CD1c-positive myeloid dendritic cell (primary cell): Measurements from ENCODE around the gene TLE3.

Source experiments
- DNase-seq: peaks from one replicate; pipeline ENCODE4 v3.0.0-alpha.2; 2016; ENCODE audit errors: extremely low spot score

TLE3 gene

DNA sequence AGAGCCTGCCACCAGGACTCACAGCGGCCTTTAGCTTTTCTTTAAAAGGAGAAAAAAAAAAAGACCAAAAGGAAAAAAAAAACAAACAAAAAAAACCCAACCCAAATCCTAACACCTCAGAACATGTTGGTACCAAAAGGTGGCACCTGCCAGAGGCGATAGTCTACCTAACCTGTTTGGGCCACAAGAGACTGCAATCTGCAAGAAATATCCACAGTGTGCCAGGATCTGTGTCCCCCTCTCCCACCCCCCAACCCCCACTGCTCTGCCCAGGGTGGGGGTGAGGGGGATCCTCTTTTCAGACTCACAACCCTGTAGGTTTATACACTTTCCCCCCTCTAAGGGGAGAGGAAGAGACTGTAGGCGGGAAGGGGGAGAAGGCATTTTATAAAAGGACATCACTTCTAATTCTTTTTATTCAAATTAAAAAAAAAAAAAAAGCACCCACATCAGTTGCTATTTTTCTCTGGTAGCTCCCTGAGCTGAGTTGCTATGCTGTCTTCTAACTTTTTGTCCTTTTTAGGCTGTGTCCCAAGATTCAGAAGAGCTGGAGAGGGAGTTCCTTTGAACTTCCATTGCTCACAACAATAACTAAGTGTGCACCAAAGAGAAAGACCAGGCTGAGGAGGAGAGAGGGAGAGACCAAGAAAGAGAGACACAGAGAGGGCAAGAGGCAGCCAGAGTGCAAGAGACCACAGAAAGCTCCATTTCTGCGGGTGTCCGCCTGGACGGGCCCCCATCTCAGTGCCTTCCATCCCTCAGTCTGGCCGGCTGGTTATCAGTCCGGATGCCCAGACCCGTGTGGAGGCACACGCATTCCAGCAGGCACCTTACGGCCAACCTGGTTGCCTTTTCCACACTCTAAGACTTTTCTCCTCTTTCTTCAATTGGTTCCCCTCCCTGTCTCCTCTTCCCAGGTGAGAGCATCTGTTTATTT, 48.9 kb downstream of the TLE3 start:
- no peak for DNase-seq

DNA sequence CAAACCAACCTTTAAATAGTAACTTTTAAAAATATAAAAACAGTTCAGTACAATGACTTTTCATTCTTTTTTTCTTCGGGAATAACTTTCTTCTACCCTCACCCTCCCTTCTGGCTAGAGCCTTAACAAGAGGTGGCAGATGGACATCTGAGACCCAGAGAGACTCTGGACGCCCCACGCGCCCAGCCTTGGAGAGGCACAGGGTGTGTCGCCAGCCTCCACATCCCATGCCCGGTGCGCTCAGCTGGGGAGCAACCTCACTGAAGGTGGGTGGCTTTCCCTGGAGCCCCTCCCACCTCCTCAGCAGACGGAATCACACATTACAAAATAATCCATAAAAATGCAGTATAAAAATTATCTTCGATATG, 49.5 kb downstream of the TLE3 start:
- DNase-seq: no peak

DNA sequence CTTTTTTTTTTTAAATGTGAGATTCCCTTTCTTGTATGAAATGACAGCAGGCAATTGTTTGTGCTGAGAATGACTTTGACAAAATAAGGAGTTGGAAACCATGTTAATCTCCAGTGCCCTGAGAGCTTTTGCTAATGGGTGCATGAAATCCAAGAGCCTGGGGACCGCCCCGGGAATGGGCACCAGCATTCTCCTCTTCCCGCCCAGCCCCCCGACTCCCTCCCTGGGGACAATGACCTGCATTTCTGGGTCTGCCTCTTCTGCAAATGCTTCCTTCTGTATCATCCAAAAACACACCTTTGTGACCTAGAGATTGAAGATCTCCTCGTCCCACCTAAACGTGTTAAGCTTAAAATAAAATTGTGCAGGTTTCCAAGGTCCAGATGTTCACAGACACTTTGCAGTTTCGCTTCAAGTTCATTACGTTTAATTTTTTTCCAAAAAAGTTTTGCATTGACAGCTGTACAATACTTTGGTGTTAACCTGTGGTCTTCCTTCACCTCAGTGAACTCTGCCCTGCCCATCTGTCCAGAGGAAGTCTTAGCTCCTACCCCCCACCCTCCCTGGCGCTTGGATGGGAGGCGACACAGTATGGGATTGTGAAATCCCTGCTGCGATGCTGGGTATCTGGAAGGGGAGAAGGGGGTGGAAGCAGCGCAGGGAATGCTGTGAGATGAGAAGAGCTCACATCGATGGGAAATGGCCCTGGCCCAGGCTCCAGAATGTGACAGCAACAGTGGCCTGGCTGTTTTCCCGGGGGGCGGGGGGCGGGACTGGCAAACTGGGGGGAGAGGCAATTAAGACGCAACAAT, 50.1 kb downstream of the TLE3 start:
- DNase-seq: no peak

DNA sequence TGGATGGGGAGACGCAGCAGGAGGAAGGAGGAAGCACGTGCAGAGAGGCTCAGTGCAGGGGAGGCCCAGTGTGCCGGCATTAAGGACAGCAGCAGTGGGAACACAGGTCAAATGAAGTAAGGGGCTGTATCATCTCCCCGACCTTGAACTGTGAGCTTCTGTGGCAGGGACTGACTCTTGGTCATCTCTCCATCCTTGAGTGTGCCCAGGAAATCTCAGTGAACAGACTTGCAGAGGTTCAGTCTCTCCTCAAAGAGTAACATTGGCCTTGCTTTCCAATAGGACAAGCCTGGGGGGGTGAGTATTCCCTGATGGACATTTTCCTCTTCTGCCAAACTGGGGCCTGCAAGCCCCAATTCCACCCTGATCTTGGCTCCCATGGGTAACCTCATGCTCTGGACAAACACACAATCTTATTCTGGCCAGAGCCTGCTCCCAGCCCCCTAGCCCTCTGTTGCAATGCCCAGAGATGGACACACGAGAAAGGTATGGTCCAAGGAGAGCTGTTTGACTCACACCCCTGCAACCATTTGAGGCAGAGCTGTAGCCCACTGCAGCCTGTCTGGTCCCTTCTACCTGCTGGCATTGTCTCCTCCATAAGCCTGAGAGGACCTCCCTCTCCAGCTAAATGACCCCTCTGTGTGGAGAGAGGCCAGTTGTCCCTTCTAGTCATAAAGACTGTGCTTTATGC, 50.9 kb downstream of the TLE3 start:
- no peak for DNase-seq

DNA sequence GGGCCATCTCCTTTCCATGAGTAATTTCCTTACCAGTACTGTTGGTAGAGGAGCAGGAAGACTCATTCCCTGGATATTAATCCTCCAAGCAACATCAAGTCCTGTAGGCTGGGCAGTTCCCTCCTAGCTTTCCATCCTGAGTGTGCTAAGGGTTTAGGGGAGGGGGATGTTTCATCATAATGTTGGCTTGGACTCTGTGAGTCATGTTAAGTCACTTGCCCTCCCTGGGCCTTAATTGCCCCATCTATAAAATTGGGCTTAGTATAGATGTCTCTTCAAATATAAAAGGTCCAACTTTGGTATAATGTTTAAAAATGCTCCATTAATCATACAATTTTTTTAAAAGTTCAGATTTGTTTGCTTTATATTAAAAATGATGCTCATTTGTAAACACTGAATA, 52.7 kb downstream of the TLE3 start:
- no peak for DNase-seq

DNA sequence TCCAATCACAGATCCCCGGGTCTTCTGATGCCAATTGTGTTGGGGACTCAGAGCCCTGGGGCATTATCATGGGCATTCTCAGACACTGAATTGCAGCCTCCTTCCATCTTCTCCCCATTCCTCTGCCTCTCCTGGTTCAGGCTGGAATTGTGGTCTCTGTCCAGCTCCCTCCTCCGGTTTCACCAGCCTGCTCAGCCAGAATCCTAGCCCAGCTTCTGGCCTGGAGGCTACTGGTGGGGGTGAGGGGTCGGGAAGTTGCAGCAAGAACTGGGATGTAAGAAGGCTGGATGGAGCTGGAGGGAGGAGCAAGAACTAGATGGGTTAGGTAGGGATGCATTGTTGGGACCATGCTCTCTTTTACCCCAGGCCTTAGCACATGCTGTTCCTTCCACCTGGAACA, 53.5 kb downstream of the TLE3 start:
- DNase-seq: no peak

DNA sequence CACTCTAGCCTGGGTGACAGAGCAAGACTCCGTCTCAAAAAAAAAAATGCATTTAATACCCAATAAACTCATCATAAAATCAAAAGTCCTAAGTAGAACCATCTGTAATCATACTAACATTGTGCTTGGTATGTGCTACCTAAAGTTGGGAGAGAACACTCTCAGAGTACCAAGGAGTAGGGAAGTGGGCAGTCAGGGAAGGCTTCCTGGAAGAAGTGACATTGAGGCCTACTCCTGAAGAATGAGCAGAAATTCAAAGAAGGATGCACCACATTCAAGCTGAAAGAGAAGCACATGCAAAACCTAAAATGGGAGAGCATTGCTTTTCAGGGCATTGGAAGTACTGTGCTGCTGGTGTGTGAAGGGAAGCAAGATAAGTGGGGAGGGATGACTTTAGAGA, 54.1 kb downstream of the TLE3 start:
- DNase-seq: no peak

DNA sequence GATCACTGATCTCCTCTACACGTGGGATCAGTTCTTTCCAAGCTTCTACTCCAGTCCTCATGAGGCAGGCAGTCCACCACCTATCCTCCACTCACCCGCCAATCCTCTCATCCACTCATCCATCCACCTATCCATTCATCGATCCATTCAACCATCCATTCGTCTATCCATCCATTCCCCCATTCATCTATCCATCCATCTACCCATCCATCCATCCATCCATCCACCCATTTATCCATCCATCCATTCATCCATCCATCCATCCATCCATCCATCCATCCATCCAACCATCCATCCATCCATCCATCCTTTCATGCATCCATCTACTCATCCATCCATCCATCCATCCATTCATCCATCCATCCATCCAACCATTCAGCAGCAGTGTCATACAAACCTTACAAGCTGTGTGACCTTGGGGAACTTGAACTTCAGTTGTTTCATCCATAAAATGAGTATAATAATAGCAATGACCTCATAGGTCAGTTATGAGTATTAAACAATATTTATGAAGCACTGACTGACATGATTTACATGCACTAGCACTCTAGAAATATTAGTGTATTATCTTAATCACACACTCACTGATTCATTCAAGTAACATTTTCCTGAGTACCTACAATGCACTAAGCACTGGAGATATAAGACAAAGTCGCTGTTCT, 55.0 kb downstream of the TLE3 start:
- DNase-seq: no peak

DNA sequence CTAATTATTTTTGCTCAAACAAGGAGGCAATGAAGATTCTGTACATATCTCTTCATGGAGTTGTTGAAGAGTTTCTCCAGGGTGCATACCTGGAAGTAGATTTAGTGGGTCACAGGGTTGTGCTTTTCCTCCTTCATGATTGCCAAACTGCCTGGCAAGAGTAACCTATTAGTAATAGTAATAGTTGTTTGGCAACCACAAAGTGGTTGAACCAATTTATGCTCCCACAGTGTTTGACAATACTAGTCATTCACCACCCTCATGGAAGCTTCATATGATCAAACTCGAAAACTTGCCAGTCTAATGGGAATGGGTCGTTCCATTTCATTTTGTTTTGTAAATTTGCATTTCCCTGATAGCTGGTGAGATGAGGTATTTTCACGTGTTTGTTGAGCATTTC, 57.8 kb downstream of the TLE3 start:
- DNase-seq: no peak

DNA sequence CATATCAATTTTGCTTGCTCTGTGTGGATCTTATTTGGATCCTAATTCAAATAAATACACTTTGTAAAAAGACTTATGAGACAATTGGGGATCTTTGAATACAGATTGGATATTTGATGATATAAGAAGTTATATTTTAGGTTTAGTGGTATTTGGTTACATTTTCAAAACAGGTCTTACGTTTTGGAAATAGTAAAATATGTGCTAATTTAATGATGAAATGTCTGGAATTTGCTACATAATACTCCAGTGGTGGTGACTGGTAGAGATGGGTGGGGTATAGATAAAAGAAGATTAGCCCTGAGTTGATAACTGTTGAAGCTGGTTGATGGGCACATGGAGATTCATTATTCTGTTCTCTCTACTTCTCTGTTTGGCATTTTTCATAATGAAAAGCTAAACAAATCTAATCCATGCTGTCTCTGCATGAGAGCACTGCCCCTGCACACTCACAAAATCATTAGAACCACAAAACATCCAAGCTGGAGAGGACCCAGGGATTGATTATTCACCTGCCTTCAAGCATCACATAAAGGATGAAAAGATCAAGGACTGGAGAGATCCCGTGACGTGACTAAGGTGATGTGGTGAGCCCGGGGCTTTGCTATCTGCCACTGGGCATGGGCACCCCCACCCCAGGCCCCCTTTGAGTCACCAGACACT, 58.9 kb downstream of the TLE3 start:
- no peak for DNase-seq

DNA sequence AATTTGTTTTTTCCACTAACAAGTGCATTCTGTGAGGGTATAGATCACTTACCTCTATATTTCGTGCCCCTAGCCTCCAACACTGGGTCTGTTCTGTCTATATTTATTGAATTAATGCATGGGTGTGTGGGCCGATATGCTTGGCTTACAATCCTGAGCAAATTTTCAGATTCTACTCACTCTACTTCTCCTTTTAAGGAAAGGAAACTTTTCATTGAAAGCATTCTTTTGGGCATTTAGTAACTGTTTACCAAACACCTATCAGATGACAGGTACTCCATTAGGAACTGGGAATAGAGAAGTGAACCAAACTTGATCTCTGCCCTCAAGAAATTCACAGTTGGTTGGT, 60.5 kb downstream of the TLE3 start:
- no peak for DNase-seq

DNA sequence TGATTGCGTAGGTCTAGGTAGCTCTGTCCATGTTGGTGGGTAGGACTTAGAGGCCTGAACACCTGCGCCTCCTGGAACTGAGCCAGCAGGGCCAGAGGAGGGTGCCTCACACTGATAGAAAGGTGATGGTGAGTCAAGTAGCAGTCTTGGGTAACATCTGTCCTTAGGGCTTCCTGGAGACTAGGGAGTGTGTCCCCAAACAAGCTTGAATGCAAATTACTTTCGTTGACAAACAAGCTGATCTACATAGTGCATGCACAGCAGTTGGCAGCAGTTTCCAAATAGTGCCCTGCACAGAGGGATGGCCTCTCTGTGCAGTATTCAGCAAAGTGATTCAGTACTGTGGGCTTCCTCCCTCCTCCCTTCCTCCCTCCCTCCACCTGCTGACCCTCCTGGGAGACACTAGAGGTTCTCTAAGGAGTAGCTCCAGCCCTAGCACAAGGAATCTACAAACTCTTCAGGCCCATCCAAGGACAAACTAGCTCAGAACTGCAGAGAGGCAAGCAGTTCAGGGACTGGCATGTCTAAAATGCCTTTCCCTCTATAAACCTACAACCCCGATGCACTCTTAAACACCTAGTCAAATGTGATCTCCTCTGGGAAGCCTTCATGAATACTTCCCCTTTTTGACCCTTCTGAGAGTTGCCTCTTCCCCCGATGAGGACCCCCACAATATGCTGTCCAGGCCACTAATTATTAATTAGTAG, 61.0 kb downstream of the TLE3 start:
- DNase-seq: no peak

DNA sequence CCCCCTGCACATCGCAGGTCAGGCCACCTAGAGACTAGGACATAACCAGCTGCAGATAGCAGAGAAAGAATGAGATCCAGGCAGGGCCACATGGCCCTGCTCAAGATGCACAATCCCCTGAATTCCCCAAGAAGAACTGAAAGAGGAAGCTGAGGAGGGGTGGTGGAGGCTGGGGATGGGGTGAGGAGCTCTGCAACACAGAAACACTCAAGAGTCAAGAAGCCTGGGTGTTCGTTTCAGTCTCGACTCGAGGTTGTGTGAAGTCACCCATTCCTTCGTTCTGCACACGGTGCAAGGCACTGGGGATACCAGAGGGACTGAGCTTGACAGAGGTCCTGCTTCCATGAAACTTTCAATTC, 62.0 kb downstream of the TLE3 start:
- DNase-seq: peak; percentile 58

DNA sequence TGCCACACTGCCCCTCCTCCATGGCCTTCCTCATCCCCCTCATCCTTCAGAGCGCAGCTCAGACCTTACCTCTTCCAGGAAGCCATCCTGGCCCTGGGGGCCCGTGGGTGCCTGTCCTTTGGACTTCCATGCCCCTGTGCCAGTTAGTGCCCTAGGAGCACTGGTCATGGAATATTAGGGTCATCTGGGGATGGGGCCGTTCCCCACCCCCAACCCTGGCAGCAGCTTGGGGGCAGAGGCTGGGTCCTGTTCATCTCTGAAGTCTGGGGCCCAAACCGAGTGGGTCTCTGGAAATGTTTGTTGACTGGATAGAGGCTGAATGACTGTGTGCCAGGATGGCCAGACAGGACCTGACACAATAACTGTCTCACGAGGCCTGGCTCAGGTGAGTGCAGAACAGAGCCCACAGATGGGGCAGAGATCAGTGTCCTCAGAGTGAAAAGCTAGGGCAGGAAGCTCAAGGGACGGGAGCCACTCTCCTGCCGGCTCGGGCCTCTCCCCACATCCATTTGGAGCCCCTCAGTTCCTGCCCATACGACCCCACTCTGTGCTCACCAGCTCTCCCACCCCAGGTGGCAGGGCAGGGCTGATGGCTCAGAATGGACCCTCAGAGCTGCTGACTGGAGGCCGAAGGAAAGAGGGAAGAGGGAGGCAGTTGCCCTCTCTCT, 62.5 kb downstream of the TLE3 start:
- no peak for DNase-seq

DNA sequence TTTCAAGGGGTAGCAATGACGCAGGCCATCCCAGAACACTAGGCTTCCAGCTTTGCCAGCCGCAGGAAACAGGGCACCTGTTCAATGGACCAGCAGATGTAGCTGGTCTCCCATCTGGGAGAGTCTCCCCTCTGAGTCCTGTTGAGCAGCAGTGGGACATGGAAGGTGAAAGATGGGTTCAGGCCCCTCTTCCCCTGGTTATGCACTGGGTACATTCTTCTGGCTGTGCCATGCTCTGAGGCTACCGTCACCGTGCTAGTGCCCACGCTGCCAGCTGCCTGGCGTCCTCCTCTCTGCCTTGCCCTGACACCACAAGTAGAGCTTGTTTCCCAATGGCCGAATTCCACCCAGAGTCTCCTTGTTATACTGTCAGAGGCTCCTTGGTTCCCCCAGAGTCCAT, 63.1 kb downstream of the TLE3 start:
- no peak for DNase-seq

DNA sequence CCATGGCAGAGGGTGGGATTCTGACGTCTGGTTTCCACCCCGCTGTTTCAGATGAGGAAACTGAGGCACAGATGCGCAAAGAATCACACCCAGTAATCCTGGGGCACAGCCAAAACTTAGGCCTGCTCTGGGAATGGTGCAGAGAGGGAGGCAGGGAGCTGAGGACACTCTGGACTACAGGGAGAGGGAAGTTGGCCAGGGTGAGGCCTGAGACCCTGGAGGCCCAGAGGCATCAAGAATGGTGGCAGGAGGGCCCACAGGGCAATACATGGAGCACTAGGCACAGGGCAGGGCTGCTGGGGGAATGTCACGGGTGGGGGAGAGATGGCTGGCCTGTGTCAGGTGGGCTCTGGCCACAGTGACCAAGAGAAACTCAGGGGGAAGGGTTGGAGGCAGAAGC, 63.6 kb downstream of the TLE3 start:
- no peak for DNase-seq

DNA sequence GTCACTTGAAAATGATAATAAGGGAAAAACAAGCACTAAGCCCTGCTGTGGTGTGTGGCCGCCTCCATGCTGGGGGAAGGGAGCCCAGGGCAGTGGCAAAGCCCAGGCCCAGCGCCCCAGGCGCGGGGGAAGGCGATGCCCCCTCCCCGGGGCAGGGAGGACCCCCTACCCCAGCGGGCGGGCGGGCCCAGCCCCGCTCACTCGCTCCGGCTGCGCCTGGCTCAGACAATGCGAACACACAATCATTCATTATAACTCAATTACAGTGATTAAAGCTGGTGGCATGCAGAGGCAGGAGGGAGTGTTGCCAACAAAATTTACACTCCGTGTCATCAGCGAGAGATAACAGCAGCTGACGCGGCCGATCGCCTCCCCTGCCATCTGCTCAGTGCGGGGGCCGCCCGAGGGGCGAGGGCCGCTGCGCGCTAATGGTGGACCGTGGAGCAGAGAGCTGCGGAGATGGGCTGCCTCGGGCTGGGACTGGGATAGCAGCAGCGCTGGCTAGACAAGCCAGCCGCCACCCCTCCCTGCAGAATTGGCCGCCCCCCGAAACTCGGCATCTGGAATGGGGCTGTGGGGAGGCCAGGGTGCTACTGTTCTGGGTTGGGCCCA, 64.1 kb downstream of the TLE3 start:
- no peak for DNase-seq

DNA sequence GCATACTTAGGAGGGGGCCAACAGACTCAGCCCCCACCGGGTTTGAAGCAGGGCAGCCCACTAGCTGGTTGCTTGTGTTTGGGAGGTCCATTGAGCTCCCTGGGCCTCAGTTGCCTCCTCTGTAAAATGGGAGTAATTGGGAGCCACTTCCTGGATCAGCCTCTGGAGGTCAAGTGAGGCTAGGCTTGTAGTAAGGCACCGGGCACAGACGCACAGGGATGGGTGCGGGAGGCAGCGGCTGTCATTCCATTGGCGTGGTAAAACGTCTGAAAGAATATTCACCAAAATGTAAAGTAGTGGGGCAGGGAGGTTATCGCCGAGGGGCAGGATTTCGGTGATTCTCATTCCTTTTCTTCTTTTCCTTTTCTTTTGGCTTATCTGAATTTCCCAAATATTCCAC, 64.6 kb downstream of the TLE3 start:
- no peak for DNase-seq

DNA sequence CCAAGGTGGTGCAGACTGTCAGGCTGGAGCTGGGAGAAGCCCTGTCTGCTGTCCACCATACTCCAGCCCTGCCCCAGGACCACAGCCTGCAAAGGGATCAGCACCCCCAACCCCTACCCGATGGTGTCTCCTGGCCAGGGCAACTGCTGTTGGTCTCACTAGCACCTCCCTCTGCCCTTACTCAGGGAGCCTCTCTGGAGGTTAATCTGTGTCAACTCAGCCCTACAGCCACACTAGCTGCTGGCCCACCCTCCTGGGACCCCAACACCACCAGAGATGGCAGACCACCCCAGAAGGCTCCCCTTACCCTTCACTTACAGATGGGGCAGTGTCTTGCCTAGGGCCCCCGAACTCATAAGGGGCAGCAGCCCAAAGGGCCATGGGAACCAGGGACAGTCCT, 65.2 kb downstream of the TLE3 start:
- no peak for DNase-seq

DNA sequence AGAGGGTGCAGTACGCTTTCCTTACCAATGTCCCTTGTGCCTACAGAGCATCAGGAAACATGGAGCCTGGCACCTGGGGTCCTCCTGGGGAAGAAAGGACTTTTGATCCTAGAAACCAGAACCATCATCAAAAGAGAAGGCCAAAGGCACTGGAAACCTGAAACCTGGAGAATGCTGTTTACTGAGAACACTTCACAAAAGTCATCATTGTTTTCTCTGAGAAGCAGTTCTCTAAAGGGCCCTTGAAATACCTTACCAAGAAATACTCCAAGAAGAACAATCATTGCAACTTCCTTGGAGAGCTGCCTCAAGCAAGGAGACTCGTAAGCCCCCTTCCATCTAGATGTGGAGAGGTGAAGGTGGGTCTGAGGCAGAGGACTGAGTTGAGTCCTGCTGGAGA, 66.0 kb downstream of the TLE3 start:
- no peak for DNase-seq
